ENCODE results near the gene BSN. TPM values are rescaled to one million over a fixed set of nuclear protein-coding genes. Genes with fewer than 3 reads are reported as not detected.

The BSN gene
- total and polyA plus RNA-seq, 2 experiments from 2014 or later = 1.2 to 2.1 TPM

- Histone ChIP-seq H3K36me3 (no peaks in the 10 kb centered on the region), H3K9me3 (ENCODE audit: low read depth) (no peaks in the 10 kb centered on the region), H3K4me1 (ENCODE audit: low read depth) (no peaks in the 10 kb centered on the region), H3K4me3 (no peak overlapping the region), H3K27me3 (no peaks in the 10 kb centered on the region), H3K27ac (no peak overlapping the region)
- peak in 1 of 2 donors; percentile 74 for DNase-seq (ENCODE audit: low read depth in 1 of 2, low spot score in 1 of 2)
- TF ChIP-seq CTCF (IDR thresholded peaks at IDR 0.05; ENCODE audit: low read depth, low read length) = no peak
Observed at GRCh38 chr3:49616491-49616941, 62.2 kb downstream of the BSN start.

- H3K27me3 ChIP-seq = no peaks in the 10 kb centered on the region
- no peaks in the 10 kb centered on the region for H3K9me3 ChIP-seq (ENCODE audit: low read depth)
- H3K27ac ChIP-seq = no peak overlapping the region
- no peaks in the 10 kb centered on the region for H3K36me3 ChIP-seq
- no peaks in the 10 kb centered on the region for H3K4me1 ChIP-seq (ENCODE audit: low read depth)
- no peak overlapping the region for H3K4me3 ChIP-seq
- DNase-seq (ENCODE audit: low read depth in 1 of 2, low spot score in 1 of 2) = no peak
- no peak for TF ChIP-seq CTCF (IDR thresholded peaks at IDR 0.05; ENCODE audit: low read depth, low read length)
Observed at GRCh38 chr3:49617390-49618013, 63.2 kb downstream of the BSN start.

GRCh38 chr3:49618412-49618811 is 64.1 kb downstream of the BSN start:
- peak in 1 of 2 donors; percentile 45 for DNase-seq (ENCODE audit: low read depth in 1 of 2, low spot score in 1 of 2)
- no peak for TF ChIP-seq CTCF (IDR thresholded peaks at IDR 0.05; ENCODE audit: low read depth, low read length)
- no peaks in the 10 kb centered on the region for H3K36me3 ChIP-seq

GRCh38 chr3:49619649-49620048 is 65.4 kb downstream of the BSN start:
- Histone ChIP-seq H3K4me1 (ENCODE audit: low read depth) (no peaks in the 10 kb centered on the region), H3K36me3 (no peaks in the 10 kb centered on the region), H3K27ac (no peak overlapping the region), H3K27me3 (no peaks in the 10 kb centered on the region), H3K9me3 (ENCODE audit: low read depth) (no peaks in the 10 kb centered on the region), H3K4me3 (no peak overlapping the region)
- DNase-seq (ENCODE audit: low read depth in 1 of 2, low spot score in 1 of 2) = no peak
- no peak for TF ChIP-seq CTCF (IDR thresholded peaks at IDR 0.05; ENCODE audit: low read depth, low read length)

More at GRCh38 chr3:49618412-49618811, 64.1 kb downstream of the BSN start:
- no peaks in the 10 kb centered on the region for H3K4me1 ChIP-seq (ENCODE audit: low read depth)
- no peak overlapping the region for H3K4me3 ChIP-seq
- no peaks in the 10 kb centered on the region for H3K9me3 ChIP-seq (ENCODE audit: low read depth)
- H3K27ac ChIP-seq = no peak overlapping the region
- no peaks in the 10 kb centered on the region for H3K27me3 ChIP-seq

- Histone ChIP-seq H3K4me3 (no peak overlapping the region), H3K27ac (no peak overlapping the region), H3K9me3 (ENCODE audit: low read depth) (no peaks in the 10 kb centered on the region), H3K4me1 (ENCODE audit: low read depth) (no peaks in the 10 kb centered on the region), H3K27me3 (no peaks in the 10 kb centered on the region), H3K36me3 (no peaks in the 10 kb centered on the region)
- TF ChIP-seq CTCF (IDR thresholded peaks at IDR 0.05; ENCODE audit: low read depth, low read length) = no peak
- DNase-seq (ENCODE audit: low read depth in 1 of 2, low spot score in 1 of 2) = no peak
Observed at GRCh38 chr3:49620728-49621127, 66.5 kb downstream of the BSN start.
